EL (cell line): ENCODE measurements around the gene IL36B.

Experiments used
- DNase-seq: peaks from one replicate; pipeline ENCODE4 v3.0.0-alpha.2; 2016

Gene IL36B

GRCh38 chr2:113005030-113005509 is 47.6 kb downstream of the IL36B start, which contains the start of gene IL36A:
Gene IL36A, plus strand, starts transcription at chr2:113005459. Its CDS starts 413 bp downstream, at chr2:113005872.
- DNase-seq, result no peak

DNA sequence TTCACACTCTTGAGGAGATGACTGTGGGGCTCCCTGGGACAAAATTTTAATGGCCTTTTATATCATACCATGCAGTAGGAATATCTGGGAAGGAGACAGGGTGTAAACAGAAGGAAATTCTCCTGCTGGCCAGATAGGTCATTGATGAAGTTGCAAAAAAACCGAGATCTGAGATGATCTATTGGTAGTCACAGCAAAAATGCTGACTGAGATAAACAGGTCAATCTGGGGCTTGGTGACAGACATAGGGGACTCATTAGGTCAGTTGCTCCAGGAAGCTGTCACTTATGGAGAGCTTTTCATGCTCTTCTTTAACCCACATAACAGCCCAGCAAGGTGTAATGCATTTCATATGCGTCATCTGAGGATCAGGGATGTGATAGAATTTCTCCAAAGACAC is 50.0 kb downstream of the IL36B start:
- no peak for DNase-seq

GRCh38 chr2:113000436-113000835 is 52.2 kb downstream of the IL36B start:
- DNase-seq, result no peak

DNA sequence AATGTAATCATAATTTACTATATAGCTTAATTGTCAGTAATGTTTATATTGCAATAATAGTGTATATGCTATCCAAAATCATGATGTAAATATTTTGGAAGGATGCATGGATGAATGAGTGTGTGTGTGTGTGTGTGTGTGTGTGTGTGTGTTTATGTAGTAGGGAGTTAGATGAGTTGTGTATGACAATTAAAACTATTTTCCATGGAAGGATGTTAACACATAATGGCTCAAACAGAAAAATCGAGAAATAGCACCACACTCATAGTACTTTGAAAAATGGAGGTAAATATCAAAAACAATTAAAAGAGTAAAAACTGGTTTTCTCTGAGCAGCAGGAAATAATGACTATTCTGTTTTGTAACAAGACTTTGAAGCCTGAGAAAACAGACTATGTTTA is 55.5 kb downstream of the IL36B start:
- no peak for DNase-seq

DNA sequence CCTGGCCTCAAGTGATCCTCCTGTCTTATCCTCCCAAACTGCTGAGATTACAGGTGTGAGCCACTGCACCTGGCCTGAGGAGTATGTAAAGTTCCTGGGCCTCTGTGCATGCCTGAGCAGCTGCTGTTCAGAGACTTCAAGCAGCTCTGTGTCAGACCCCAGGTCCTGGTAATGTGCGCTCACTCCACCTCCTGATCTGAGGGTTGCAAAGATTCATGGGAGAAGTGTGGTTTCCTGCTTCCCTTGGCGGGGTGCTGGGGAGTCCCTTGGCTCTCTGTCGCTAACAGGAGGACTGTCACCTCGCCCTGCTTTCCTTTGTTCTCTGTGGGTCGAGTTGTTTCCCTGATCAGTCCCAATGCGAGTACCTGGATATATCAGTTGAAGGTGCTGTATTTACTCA is 56.0 kb downstream of the IL36B start:
- no peak for DNase-seq

DNA sequence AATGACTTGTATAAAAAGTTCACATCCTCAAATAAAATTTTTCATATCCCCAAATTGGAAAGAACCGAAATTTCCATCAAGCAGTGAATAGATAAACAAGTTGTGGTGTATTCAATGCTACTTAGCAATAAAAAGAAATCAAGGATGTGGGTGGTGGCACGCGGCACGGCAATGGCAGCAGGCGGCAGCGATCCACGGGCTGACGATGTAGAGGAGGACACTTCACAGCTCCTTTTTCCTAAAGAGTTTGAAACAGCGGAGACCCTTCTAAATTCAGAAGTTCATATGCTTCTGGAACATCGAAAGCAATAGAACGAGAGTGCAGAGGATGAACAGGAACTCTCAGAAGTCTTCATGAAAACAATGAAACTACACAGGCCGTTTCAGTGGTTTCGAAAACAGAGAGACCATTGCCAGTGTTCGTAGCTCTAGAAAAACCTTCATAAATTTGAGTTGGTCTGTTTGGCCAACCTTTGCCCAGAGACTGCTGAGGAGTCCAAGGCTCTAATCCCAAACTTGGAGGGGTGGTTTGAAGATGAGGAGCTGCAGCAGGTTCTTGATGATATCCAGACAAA is 57.2 kb downstream of the IL36B start:
- no peak for DNase-seq

DNA sequence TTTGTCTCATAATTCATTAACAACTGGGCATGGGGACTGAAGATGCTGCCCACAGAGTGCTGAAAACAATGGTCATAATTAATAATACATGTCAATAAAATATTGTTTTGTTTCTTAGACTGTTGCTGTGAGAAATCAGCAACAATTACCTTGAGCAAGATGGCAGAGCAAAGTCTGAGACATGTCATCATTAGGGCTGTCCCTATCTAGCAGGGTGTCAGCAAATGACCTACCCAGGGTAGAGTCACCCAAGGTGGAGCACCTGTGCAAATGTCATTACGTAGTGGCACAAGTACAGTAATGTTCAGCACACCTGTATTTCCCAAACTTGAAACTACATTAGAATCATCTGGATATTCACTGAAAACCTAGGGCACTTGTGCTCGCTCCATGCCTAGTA is 58.0 kb downstream of the IL36B start:
- DNase-seq, result no peak

GRCh38 chr2:112993831-112994230 is 58.8 kb downstream of the IL36B start:
- no peak for DNase-seq

DNA sequence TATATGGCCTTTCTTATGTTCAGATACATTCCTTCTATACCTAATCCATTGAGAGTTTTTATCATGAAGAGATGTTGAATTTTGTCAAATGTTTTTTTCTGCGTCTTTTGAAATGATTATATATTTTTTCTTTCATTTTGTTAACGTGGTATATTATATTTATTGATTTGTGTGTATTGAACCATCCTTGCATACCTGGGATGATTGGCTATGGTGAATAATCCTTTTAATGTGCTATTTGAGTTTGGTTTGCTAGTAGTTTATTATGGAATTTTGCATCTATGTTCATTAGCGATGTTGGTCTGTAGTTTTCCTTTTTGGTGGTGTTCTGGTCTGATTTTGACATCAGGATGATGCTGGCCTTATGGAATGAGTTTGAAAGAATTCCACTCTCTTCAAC is 63.1 kb downstream of the IL36B start:
- DNase-seq, result no peak

- DNase-seq, result no peak
Observed at GRCh38 chr2:112985090-112985489, 67.6 kb downstream of the IL36B start.

DNA sequence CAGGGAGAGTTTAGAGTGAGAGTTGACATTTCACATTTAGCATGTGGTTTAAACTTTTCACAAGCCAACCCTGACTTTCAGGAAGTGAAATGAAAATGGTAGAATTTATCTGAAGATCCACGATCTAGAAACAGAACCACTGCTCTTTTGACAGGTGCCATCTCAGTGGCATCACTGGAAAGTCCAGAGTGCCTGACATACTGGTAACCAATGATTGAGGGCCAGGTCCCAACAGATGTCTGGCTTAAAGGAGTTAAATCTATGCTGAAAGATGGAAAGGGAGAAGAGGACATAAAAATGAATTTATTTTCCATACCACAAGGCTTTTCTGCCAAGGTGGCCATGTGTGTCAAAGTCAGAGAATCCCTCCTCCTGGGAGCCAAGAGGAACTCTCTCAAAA is 72.1 kb downstream of the IL36B start:
- DNase-seq, result no peak

GRCh38 chr2:112979731-112980130 is 72.9 kb downstream of the IL36B start:
- DNase-seq, result no peak

- no peak for DNase-seq
Observed at GRCh38 chr2:112977559-112978056, 75.1 kb downstream of the IL36B start, which contains the start of gene IL36G. Gene IL36G, plus strand, starts transcription at chr2:112978006. Its CDS starts 633 bp downstream, at chr2:112978639.
